ENCODE results near the gene MRGPRD. TPM values are rescaled to one million over a fixed set of nuclear protein-coding genes. Genes with fewer than 3 reads are reported as not detected.

MRGPRD gene
- total and polyA plus RNA-seq, 4 donors = not detected

GRCh38 chr11:68932933-68933577 lies 47.7 kb downstream of the MRGPRD start:
- TF ChIP-seq CTCF (IDR thresholded peaks at IDR 0.05; ENCODE audit: low read depth, low read length, missing input control) = no peak
- no peak for TF ChIP-seq RXRA (IDR thresholded peaks at IDR 0.05)
- TF ChIP-seq REST (IDR thresholded peaks at IDR 0.05) = no peak
- TF ChIP-seq RAD21 (IDR thresholded peaks at IDR 0.05) = no peak
- TF ChIP-seq MAX (IDR thresholded peaks at IDR 0.05) = no peak
- no peak for TF ChIP-seq ATF3 (IDR thresholded peaks at IDR 0.05)
- TF ChIP-seq FOXA2 (IDR thresholded peaks at IDR 0.05) = no peak
- TF ChIP-seq TAF1 (conservative IDR thresholded peaks at IDR 0.05) = no peak
- no peak for TF ChIP-seq HNF4G (IDR thresholded peaks at IDR 0.05)
- no peak for TF ChIP-seq JUND (IDR thresholded peaks at IDR 0.05)
- no peak for TF ChIP-seq SP1 (IDR thresholded peaks at IDR 0.05)
- no peak for TF ChIP-seq ZBTB33 (IDR thresholded peaks at IDR 0.05)
- TF ChIP-seq EGR1 (IDR thresholded peaks at IDR 0.05; ENCODE audit: low read depth in 2 of 2) = no peak
- no peak for TF ChIP-seq YY1 (IDR thresholded peaks at IDR 0.05)
- no peak for TF ChIP-seq GABPA (IDR thresholded peaks at IDR 0.05 in 1 of 2, conservative IDR thresholded peaks at IDR 0.05 in 1 of 2)
- no peak for TF ChIP-seq NR2F2 (IDR thresholded peaks at IDR 0.05)
- TF ChIP-seq HNF4A (conservative IDR thresholded peaks at IDR 0.05) = no peak
- no peak for TF ChIP-seq FOXA1 (IDR thresholded peaks at IDR 0.05)
- Histone ChIP-seq H3K27ac (ENCODE audit: low read depth in 1 of 2, low read length in 2 of 2) (no peak overlapping the region), H3K36me3 (ENCODE audit: control insufficient read depth in 4 of 4, insufficient read depth in 3 of 4, low read depth in 1 of 4, low read length in 3 of 4) (peaks cover 21 to 70% (median 37%) of the 10 kb centered on the region in 4 donors), H3K4me1 (ENCODE audit: control insufficient read depth in 4 of 4, insufficient read depth in 4 of 4, low read length in 3 of 4) (no peaks in the 10 kb centered on the region), H3K27me3 (ENCODE audit: control insufficient read depth in 4 of 4, insufficient read depth in 4 of 4, low read length in 3 of 4) (no peaks in the 10 kb centered on the region), H3K4me3 (ENCODE audit: low read depth in 1 of 3, low read length in 3 of 3) (no peak overlapping the region), H3K9me3 (ENCODE audit: control insufficient read depth in 4 of 4, low read length in 3 of 4) (no peaks in the 10 kb centered on the region), H3K9ac (ENCODE audit: low read depth in 1 of 2, low read length in 2 of 2) (no peak overlapping the region)
- no peak for DNase-seq (ENCODE audit: low spot score)
- 97% methylated on average over 24 of the region's 24 CpGs for WGBS
